Fibroblast of upper back skin (primary cell): ENCODE measurements around the gene SLC16A11.
"Not testable (repeated sequence)": the region's sequence is repeated elsewhere in the genome, so short reads cannot be mapped to it uniquely, and the experiment has no call there.

Source experiments
- DNase-seq: peaks from one replicate; pipeline ENCODE4 v3.0.0-alpha.2; 2013

The SLC16A11 gene

GRCh38 chr17:7004398-7005253 is 39.3 kb downstream of the SLC16A11 start:
- peak; percentile 66 for DNase-seq

GRCh38 chr17:7003745-7004144 is 40.1 kb downstream of the SLC16A11 start:
- no peak for DNase-seq

- DNase-seq = no peak
Observed at GRCh38 chr17:7002288-7003047, 41.4 kb downstream of the SLC16A11 start.

- no peak for DNase-seq
Observed at GRCh38 chr17:7001318-7001961, 42.5 kb downstream of the SLC16A11 start.

- no peak for DNase-seq
Observed at GRCh38 chr17:6998855-6999508, 44.9 kb downstream of the SLC16A11 start.

GRCh38 chr17:6997171-6997570 is 46.7 kb downstream of the SLC16A11 start:
- no peak for DNase-seq

GRCh38 chr17:6996256-6997011 is 47.5 kb downstream of the SLC16A11 start:
- no peak for DNase-seq

GRCh38 chr17:6995500-6996255 is 48.2 kb downstream of the SLC16A11 start, which contains the start of gene ALOX12:
ALOX12 (plus strand) TSS chr17:6996049; CDS start chr17:6996118, 69 bp downstream.
- DNase-seq = no peak

GRCh38 chr17:6994666-6995256 is 49.1 kb downstream of the SLC16A11 start:
- DNase-seq = peak; percentile 48

- DNase-seq = no peak
Observed at GRCh38 chr17:6994118-6994598, 49.7 kb downstream of the SLC16A11 start.

- DNase-seq = not testable (repeated sequence)
Observed at GRCh38 chr17:6993613-6994056, 50.3 kb downstream of the SLC16A11 start.
